Lower leg skin (tissue), 3 donors: ENCODE results near the gene DRG2.

ENCODE experiments used
- POLR2A ChIP-seq, 2 donors: fragments of 450-650 bp; IDR thresholded peaks; one replicate each; pipeline ENCODE4 v1.6.1; 2016 to 2017; ENCODE audit warnings: antibody characterized with exemption in 2 of 2, mild to moderate bottlenecking in 1 of 2, moderate library complexity in 1 of 2
- TF ChIP-seq, protein P1 (sequence below), 3 donors: fragments of 450-650 bp; IDR thresholded peaks; one replicate each; pipeline ENCODE4 v1.5.1; 2016; ENCODE audit warnings: antibody characterized with exemption in 3 of 3, mild to moderate bottlenecking in 3 of 3, moderate library complexity in 2 of 3

DNA sequence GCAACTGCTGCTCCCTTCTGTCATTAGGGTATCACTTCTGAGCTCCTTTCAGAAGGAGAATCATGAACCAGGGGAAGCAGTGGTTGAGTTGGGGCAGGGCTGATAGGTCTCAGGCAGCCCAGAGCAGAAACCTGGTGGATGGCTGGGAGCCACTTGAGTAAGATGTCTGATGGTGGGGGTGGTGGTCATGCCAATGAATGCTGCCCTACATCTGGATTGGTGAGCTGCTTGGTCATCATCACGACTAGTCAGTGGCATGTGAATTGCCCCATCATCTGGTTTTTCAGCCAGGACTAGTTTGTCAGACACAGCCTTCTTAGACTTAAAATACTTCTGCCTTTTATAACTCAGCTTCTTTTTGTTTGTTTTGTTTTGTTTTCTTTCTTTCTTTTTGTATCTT lies 46.0 kb upstream of the DRG2 start:
- TF ChIP-seq POLR2A (IDR thresholded peaks at IDR 0.05), result no peak
- TF ChIP-seq, protein P1, sequence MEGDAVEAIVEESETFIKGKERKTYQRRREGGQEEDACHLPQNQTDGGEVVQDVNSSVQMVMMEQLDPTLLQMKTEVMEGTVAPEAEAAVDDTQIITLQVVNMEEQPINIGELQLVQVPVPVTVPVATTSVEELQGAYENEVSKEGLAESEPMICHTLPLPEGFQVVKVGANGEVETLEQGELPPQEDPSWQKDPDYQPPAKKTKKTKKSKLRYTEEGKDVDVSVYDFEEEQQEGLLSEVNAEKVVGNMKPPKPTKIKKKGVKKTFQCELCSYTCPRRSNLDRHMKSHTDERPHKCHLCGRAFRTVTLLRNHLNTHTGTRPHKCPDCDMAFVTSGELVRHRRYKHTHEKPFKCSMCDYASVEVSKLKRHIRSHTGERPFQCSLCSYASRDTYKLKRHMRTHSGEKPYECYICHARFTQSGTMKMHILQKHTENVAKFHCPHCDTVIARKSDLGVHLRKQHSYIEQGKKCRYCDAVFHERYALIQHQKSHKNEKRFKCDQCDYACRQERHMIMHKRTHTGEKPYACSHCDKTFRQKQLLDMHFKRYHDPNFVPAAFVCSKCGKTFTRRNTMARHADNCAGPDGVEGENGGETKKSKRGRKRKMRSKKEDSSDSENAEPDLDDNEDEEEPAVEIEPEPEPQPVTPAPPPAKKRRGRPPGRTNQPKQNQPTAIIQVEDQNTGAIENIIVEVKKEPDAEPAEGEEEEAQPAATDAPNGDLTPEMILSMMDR (IDR thresholded peaks at IDR 0.05), result no peak
